Thyroid gland (tissue), 4 donors: ENCODE data around the gene USP24. TPM values are rescaled to one million over a fixed set of nuclear protein-coding genes. Genes with fewer than 3 reads are reported as not detected.

Experiments
- DNase-seq, 2 donors: peaks; one replicate each; pipeline ENCODE4 v3.0.0-alpha.2; 2019
- H3K27ac ChIP-seq, 3 donors: fragments of 200-600 bp; sonication (generic); 1 replicate in 2 of 3; 2 replicates in 1 of 3; pipeline ENCODE4 v1.5.1; 2016 to 2019; ENCODE audit warnings: mild to moderate bottlenecking in 1 of 3, moderate library complexity in 1 of 3
- H3K27me3 ChIP-seq: fragments of 200-600 bp; sonication (generic); one replicate; pipeline ENCODE4 v1.5.1; 2019
- H3K36me3 ChIP-seq, 2 donors: fragments of 200-600 bp; sonication (generic); one replicate each; pipeline ENCODE4 v1.5.1; 2016 to 2019
- H3K4me1 ChIP-seq, 2 donors: fragments of 200-600 bp; sonication (generic); one replicate each; pipeline ENCODE4 v1.5.1; 2017 to 2019
- H3K4me3 ChIP-seq, 3 donors: fragments of 200-600 bp; sonication (generic); replicated peaks in 1 of 3; 1 replicate in 2 of 3; 2 replicates in 1 of 3; pipeline ENCODE4 v1.5.1; 2016; ENCODE audit warnings: mild to moderate bottlenecking in 1 of 3
- H3K9me3 ChIP-seq: fragments of 200-600 bp; sonication (generic); one replicate; pipeline ENCODE4 v1.5.1; 2017
- POLR2A ChIP-seq, 2 donors: fragments of 450-650 bp; IDR thresholded peaks; one replicate each; pipeline ENCODE4 v1.6.1; 2017; ENCODE audit warnings: antibody characterized with exemption in 2 of 2, mild to moderate bottlenecking in 2 of 2, moderate library complexity in 1 of 2
- WGBS, 2 donors: methylation state at CpG; one replicate each; pipeline ENCODE4 v1.1.5; 2017; 5-methylcytosine and 5-hydroxymethylcytosine counted together
- intact Hi-C: fragments of 100-400 bp; cut with DNase I; formaldehyde crosslinking; loops from one replicate; pipeline ENCODE4 v1.15.1; 2023
- total RNA-seq, 4 donors: library from RNA; depleted of rRNA; stranded (reverse); fragments of >200 nt; gene quantifications; one replicate each; pipeline ENCODE4 v1.2.3, GENCODE V29; 2016
- TF ChIP-seq, protein P1 (sequence below), 6 experiments: fragments of 200-600 bp in 3 of 6; fragments of 450-650 bp in 3 of 6; sonication (generic) in 3 of 6; IDR thresholded peaks; one replicate each; pipeline ENCODE4 v1.5.1; 2016 to 2019; ENCODE audit warnings: antibody characterized with exemption in 6 of 6, mild to moderate bottlenecking in 2 of 6, inconsistent platforms in 1 of 6, moderate library complexity in 1 of 6

Gene USP24
- total RNA-seq, 4 donors from 2014 or later, result 38.5 to 74.6 (median 43.4) TPM

DNA sequence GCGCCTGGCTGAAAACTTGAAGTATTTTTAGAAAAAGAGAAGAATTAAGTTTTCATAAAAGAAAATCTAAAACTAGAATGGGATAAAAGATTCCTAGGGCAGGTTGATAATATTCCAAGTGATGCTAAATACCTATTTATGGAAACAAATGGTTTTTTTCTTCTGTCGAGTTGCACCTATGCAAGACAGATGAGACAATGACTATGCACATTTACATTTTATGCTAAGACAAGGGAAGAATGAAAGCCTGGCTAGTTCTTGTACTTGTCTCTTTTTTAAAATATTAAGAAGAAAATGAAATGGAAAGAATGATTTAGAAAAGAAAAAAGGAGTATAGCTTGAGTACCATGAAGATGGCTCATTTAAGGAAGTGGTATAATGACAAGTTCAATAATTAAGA lies 24.4 kb upstream of the USP24 start:
- no peak for DNase-seq
- Histone ChIP-seq H3K27me3 (no peaks in the 10 kb centered on the region), H3K36me3 (no peaks in the 10 kb centered on the region), H3K4me3 (no peak overlapping the region), H3K9me3 (no peaks in the 10 kb centered on the region), H3K4me1 (no peaks in the 10 kb centered on the region), H3K27ac (no peak overlapping the region)
- intact Hi-C loops, result no loop called here
- WGBS, 2 donors, result 94 to 96% methylated on average over 2 of the region's 2 CpGs
- TF ChIP-seq, protein P1, sequence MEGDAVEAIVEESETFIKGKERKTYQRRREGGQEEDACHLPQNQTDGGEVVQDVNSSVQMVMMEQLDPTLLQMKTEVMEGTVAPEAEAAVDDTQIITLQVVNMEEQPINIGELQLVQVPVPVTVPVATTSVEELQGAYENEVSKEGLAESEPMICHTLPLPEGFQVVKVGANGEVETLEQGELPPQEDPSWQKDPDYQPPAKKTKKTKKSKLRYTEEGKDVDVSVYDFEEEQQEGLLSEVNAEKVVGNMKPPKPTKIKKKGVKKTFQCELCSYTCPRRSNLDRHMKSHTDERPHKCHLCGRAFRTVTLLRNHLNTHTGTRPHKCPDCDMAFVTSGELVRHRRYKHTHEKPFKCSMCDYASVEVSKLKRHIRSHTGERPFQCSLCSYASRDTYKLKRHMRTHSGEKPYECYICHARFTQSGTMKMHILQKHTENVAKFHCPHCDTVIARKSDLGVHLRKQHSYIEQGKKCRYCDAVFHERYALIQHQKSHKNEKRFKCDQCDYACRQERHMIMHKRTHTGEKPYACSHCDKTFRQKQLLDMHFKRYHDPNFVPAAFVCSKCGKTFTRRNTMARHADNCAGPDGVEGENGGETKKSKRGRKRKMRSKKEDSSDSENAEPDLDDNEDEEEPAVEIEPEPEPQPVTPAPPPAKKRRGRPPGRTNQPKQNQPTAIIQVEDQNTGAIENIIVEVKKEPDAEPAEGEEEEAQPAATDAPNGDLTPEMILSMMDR (IDR thresholded peaks at IDR 0.05), result no peak

DNA sequence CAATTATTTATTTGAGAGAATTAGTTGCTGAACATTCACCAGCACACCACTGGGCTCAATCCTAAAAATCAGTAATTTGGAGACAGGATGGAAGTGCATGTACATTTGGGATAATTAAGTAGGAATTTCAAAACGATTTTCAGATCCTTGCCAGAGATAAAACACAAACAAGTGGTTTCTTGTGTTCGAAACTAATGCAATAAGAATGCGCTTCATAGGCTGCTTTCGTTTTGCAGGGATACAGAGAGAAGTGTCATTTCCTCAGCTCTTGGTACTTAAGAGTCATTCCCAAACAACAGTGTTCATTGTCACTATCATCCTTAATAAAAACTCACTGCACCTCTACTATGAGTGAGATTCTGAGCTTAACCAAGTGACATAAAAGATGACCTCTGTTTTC lies 20.6 kb upstream of the USP24 start:
- no peak for DNase-seq
- Histone ChIP-seq H3K4me1 (no peaks in the 10 kb centered on the region), H3K27ac (no peak overlapping the region), H3K4me3 (no peak overlapping the region), H3K36me3 (no peaks in the 10 kb centered on the region), H3K9me3 (no peaks in the 10 kb centered on the region), H3K27me3 (no peaks in the 10 kb centered on the region)
- no peak for TF ChIP-seq POLR2A (IDR thresholded peaks at IDR 0.05)
- TF ChIP-seq, protein P1 (IDR thresholded peaks at IDR 0.05), result no peak
- WGBS, 2 donors, result 49 to 59% methylated on average over 4 of the region's 4 CpGs
- intact Hi-C loops, result no loop called here

DNA sequence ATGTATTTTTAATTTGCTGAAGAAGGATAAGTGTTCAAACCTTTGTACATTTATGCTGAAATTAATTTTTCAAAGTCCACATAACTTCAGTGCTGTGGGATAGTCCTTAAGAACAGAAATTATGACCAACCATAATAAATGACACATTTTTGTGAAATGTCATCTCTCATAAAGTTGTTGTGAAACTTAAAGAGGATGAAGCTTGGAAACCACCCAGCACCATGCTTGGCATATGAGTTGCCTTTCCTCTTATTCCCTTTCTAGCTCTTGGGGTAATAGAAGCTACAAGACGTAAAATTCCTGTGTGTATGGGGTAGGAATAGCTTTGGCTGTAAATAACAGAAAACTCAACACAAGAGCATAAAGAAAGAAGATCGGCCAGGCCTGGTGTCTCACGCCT lies 18.9 kb upstream of the USP24 start:
- TF ChIP-seq, protein P1 (IDR thresholded peaks at IDR 0.05), result no peak
- TF ChIP-seq POLR2A (IDR thresholded peaks at IDR 0.05), result no peak
- Histone ChIP-seq H3K36me3 (no peaks in the 10 kb centered on the region), H3K9me3 (no peaks in the 10 kb centered on the region), H3K27ac (no peak overlapping the region), H3K4me3 (no peak overlapping the region), H3K27me3 (no peaks in the 10 kb centered on the region), H3K4me1 (no peaks in the 10 kb centered on the region)
- DNase-seq, result no peak
- intact Hi-C loops, result no loop called here
- WGBS, 2 donors, result 93 to 94% methylated on average over 3 of the region's 3 CpGs

- no peak for TF ChIP-seq POLR2A (IDR thresholded peaks at IDR 0.05)
- TF ChIP-seq, protein P1 (IDR thresholded peaks at IDR 0.05), result no peak
- WGBS, 2 donors, result 56 to 61% methylated on average over 5 of the region's 5 CpGs
- Histone ChIP-seq H3K4me3 (no peak overlapping the region), H3K9me3 (no peaks in the 10 kb centered on the region), H3K27me3 (no peaks in the 10 kb centered on the region), H3K27ac (no peak overlapping the region), H3K4me1 (no peaks in the 10 kb centered on the region), H3K36me3 (no peaks in the 10 kb centered on the region)
- DNase-seq, result no peak
- intact Hi-C loops, result no loop called here
These were observed 18.1 kb upstream of the USP24 start for GRCh38 chr1:55233145-55233777.

DNA sequence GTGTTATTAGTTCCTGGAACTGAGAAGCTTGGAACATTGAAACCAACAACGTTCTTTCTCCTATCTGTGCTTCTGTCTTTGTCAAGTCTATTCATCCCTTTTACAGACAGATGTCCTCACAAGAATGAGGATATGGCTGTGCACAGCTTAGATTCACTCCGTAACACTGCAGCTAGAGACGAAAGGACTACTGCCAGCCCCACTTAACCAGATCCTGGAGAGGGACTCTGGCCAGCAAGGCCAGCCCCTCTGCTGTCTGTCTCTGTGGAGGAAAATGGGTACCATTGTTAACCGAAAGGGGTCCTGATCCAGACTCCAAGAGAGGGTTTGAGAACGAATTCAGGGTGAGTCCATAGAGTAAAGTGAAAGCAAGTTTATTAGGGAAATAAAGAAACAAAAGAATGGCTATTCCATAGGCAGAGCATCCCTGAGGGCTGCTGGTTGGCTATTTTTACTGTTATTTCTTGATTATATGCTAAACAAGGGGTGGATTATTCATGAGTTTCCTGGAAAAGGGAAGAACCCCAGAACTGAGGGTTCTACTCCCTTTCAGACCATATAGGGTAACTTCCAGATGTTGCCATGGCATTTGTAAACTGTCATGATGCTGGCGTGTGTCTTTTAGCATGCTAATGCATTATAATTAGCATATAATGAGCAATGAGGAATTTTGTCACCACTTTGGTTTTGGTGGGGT lies 17.4 kb upstream of the USP24 start:
- intact Hi-C loops, result no loop called here
- H3K27ac ChIP-seq, result no peak overlapping the region
- WGBS, 2 donors, result 74 to 83% methylated on average over 6 of the region's 6 CpGs
- no peaks in the 10 kb centered on the region for H3K9me3 ChIP-seq
- DNase-seq, result no peak
- H3K4me3 ChIP-seq, result no peak overlapping the region
- TF ChIP-seq, protein P1 (IDR thresholded peaks at IDR 0.05), result no peak
- TF ChIP-seq POLR2A (IDR thresholded peaks at IDR 0.05), result no peak
- H3K27me3 ChIP-seq, result no peaks in the 10 kb centered on the region
- no peaks in the 10 kb centered on the region for H3K4me1 ChIP-seq
- H3K36me3 ChIP-seq, result no peaks in the 10 kb centered on the region
